ENCODE measurements around the gene APC.
A peak's percentile ranks its signal among the peaks of the same experiment; 100 is the strongest.

The APC gene

GRCh38 chr5:112860929-112861637 is 123.4 kb downstream of the APC start, which contains the start of gene SRP19:
TSS of gene SRP19 (plus strand) at chr5:112861287. CDS start at chr5:112861377, 90 bp downstream.
- peaks cover 14% of the 10 kb centered on the region for H3K27me3 Mint-ChIP-seq
- no peaks in the 10 kb centered on the region for H3K9me3 Mint-ChIP-seq
- intact Hi-C loops (cut with micrococcal nuclease), result loop anchor here (1.0 to 2.0 kb wide), 2 partner anchors 62 to 115 kb away; partner anchors contain the start of genes DCP2 and REEP5
- peaks cover 22% of the 10 kb centered on the region for H3K4me1 Mint-ChIP-seq (ENCODE audit: low read depth)
- H3K4me3 Mint-ChIP-seq, result peak within 1 kb of the TSS; percentile 88
- H3K27ac Mint-ChIP-seq, result peak within 1 kb of the TSS; percentile 89
- peaks cover 42% of the 10 kb centered on the region for H3K36me3 Mint-ChIP-seq (ENCODE audit: low read depth)

GRCh38 chr5:112861638-112861985 is 123.9 kb downstream of the APC start:
- Mint-ChIP-seq H3K9me3 (no peaks in the 10 kb centered on the region), H3K27me3 (peaks cover 10% of the 10 kb centered on the region)
- intact Hi-C loops (cut with micrococcal nuclease), result loop anchor here (1.0 to 2.0 kb wide), 2 partner anchors 61 to 115 kb away; partner anchors contain the start of genes DCP2 and REEP5

GRCh38 chr5:112862085-112862484 is 124.4 kb downstream of the APC start:
- Mint-ChIP-seq H3K27me3 (peaks cover 8% of the 10 kb centered on the region), H3K9me3 (no peaks in the 10 kb centered on the region), H3K4me3 (peak overlapping the region; percentile 88), H3K36me3 (ENCODE audit: low read depth) (peaks cover 52% of the 10 kb centered on the region), H3K27ac (no peak overlapping the region), H3K4me1 (ENCODE audit: low read depth) (peaks cover 28% of the 10 kb centered on the region)
- intact Hi-C loops (cut with micrococcal nuclease), result no loop called here

More at GRCh38 chr5:112861638-112861985, 123.9 kb downstream of the APC start:
- Mint-ChIP-seq H3K4me3 (peak overlapping the region; percentile 88), H3K36me3 (ENCODE audit: low read depth) (peaks cover 47% of the 10 kb centered on the region), H3K27ac (peak overlapping the region; percentile 89), H3K4me1 (ENCODE audit: low read depth) (peaks cover 23% of the 10 kb centered on the region)

GRCh38 chr5:112863549-112863948 is 125.9 kb downstream of the APC start:
- intact Hi-C loops (cut with micrococcal nuclease), result no loop called here
- Mint-ChIP-seq H3K36me3 (ENCODE audit: low read depth) (peaks cover 66% of the 10 kb centered on the region), H3K9me3 (no peaks in the 10 kb centered on the region), H3K4me3 (no peak overlapping the region), H3K27ac (peak overlapping the region; percentile 42), H3K4me1 (ENCODE audit: low read depth) (peaks cover 32% of the 10 kb centered on the region), H3K27me3 (no peaks in the 10 kb centered on the region)

GRCh38 chr5:112865128-112865527 is 127.4 kb downstream of the APC start:
- intact Hi-C loops (cut with micrococcal nuclease), result no loop called here
- Mint-ChIP-seq H3K27ac (no peak overlapping the region), H3K9me3 (no peaks in the 10 kb centered on the region), H3K27me3 (no peaks in the 10 kb centered on the region), H3K4me3 (no peak overlapping the region), H3K4me1 (ENCODE audit: low read depth) (peaks cover 34% of the 10 kb centered on the region), H3K36me3 (ENCODE audit: low read depth) (peaks cover 82% of the 10 kb centered on the region)

GRCh38 chr5:112866739-112867138 is 129.1 kb downstream of the APC start:
- Mint-ChIP-seq H3K27me3 (no peaks in the 10 kb centered on the region), H3K9me3 (no peaks in the 10 kb centered on the region), H3K36me3 (ENCODE audit: low read depth) (peaks cover 87% of the 10 kb centered on the region), H3K4me3 (no peak overlapping the region), H3K27ac (peak overlapping the region; percentile 51), H3K4me1 (ENCODE audit: low read depth) (peaks cover 35% of the 10 kb centered on the region)
- intact Hi-C loops (cut with micrococcal nuclease), result no loop called here

- H3K36me3 Mint-ChIP-seq (ENCODE audit: low read depth), result peaks cover 85% of the 10 kb centered on the region
- intact Hi-C loops (cut with micrococcal nuclease), result no loop called here
- peaks cover 32% of the 10 kb centered on the region for H3K4me1 Mint-ChIP-seq (ENCODE audit: low read depth)
- H3K4me3 Mint-ChIP-seq, result no peak overlapping the region
- H3K9me3 Mint-ChIP-seq, result no peaks in the 10 kb centered on the region
- peak overlapping the region; percentile 51 for H3K27ac Mint-ChIP-seq
- no peaks in the 10 kb centered on the region for H3K27me3 Mint-ChIP-seq
These were observed 129.7 kb downstream of the APC start for GRCh38 chr5:112867411-112867810.

GRCh38 chr5:112869948-112870347 is 132.3 kb downstream of the APC start:
- no peak overlapping the region for H3K4me3 Mint-ChIP-seq
- H3K27ac Mint-ChIP-seq, result no peak overlapping the region
- intact Hi-C loops (cut with micrococcal nuclease), result no loop called here
- H3K9me3 Mint-ChIP-seq, result no peaks in the 10 kb centered on the region
- H3K4me1 Mint-ChIP-seq (ENCODE audit: low read depth), result peaks cover 27% of the 10 kb centered on the region
- peaks cover 80% of the 10 kb centered on the region for H3K36me3 Mint-ChIP-seq (ENCODE audit: low read depth)
- no peaks in the 10 kb centered on the region for H3K27me3 Mint-ChIP-seq

- H3K27me3 Mint-ChIP-seq, result no peaks in the 10 kb centered on the region
- no peak overlapping the region for H3K4me3 Mint-ChIP-seq
- H3K36me3 Mint-ChIP-seq (ENCODE audit: low read depth), result peaks cover 79% of the 10 kb centered on the region
- H3K4me1 Mint-ChIP-seq (ENCODE audit: low read depth), result peaks cover 27% of the 10 kb centered on the region
- no peak overlapping the region for H3K27ac Mint-ChIP-seq
- intact Hi-C loops (cut with micrococcal nuclease), result no loop called here
- no peaks in the 10 kb centered on the region for H3K9me3 Mint-ChIP-seq
These were observed 133.3 kb downstream of the APC start for GRCh38 chr5:112870966-112871365.

- Mint-ChIP-seq H3K4me1 (ENCODE audit: low read depth) (peaks cover 10% of the 10 kb centered on the region), H3K4me3 (no peak overlapping the region), H3K9me3 (no peaks in the 10 kb centered on the region), H3K36me3 (ENCODE audit: low read depth) (peaks cover 48% of the 10 kb centered on the region), H3K27me3 (no peaks in the 10 kb centered on the region), H3K27ac (no peak overlapping the region)
- intact Hi-C loops (cut with micrococcal nuclease), result loop anchor here (5.0 kb wide), 1 partner anchor 36 kb away; no protein-coding TSS in a partner anchor
These were observed 138.7 kb downstream of the APC start for GRCh38 chr5:112876362-112876761.

GRCh38 chr5:112878101-112878500 is 140.4 kb downstream of the APC start:
- Mint-ChIP-seq H3K36me3 (ENCODE audit: low read depth) (peaks cover 40% of the 10 kb centered on the region), H3K9me3 (no peaks in the 10 kb centered on the region), H3K27me3 (no peaks in the 10 kb centered on the region), H3K4me3 (no peak overlapping the region), H3K4me1 (ENCODE audit: low read depth) (peaks cover 4% of the 10 kb centered on the region), H3K27ac (no peak overlapping the region)
- intact Hi-C loops (cut with micrococcal nuclease), result loop anchor here (5.0 kb wide), 1 partner anchor 34 kb away; no protein-coding TSS in a partner anchor

- no peaks in the 10 kb centered on the region for H3K9me3 Mint-ChIP-seq
- H3K27ac Mint-ChIP-seq, result no peak overlapping the region
- H3K36me3 Mint-ChIP-seq (ENCODE audit: low read depth), result peaks cover 34% of the 10 kb centered on the region
- no peaks in the 10 kb centered on the region for H3K27me3 Mint-ChIP-seq
- no peak overlapping the region for H3K4me3 Mint-ChIP-seq
- intact Hi-C loops (cut with micrococcal nuclease), result loop anchor here (5.0 kb wide), 1 partner anchor 34 kb away; no protein-coding TSS in a partner anchor
- peaks cover under 1% of the 10 kb centered on the region for H3K4me1 Mint-ChIP-seq (ENCODE audit: low read depth)
These were observed 141.1 kb downstream of the APC start for GRCh38 chr5:112878760-112879159.

- Mint-ChIP-seq H3K36me3 (ENCODE audit: low read depth) (peaks cover 28% of the 10 kb centered on the region), H3K27ac (no peak overlapping the region), H3K4me1 (ENCODE audit: low read depth) (peaks cover 4% of the 10 kb centered on the region), H3K9me3 (no peaks in the 10 kb centered on the region), H3K4me3 (no peak overlapping the region), H3K27me3 (no peaks in the 10 kb centered on the region)
- intact Hi-C loops (cut with micrococcal nuclease), result no loop called here
These were observed 142.7 kb downstream of the APC start for GRCh38 chr5:112880219-112880964.

GRCh38 chr5:112883192-112883591 is 145.5 kb downstream of the APC start:
- no peaks in the 10 kb centered on the region for H3K27me3 Mint-ChIP-seq
- intact Hi-C loops (cut with micrococcal nuclease), result no loop called here

More at GRCh38 chr5:112883192-112883591, 145.5 kb downstream of the APC start:
- Mint-ChIP-seq H3K36me3 (ENCODE audit: low read depth) (peaks cover 9% of the 10 kb centered on the region), H3K4me3 (no peak overlapping the region), H3K9me3 (no peaks in the 10 kb centered on the region), H3K4me1 (ENCODE audit: low read depth) (peaks cover 4% of the 10 kb centered on the region), H3K27ac (no peak overlapping the region)
